C4-2B (cell line): ENCODE measurements around the gene LIN28B.
A peak's percentile ranks its signal among the peaks of the same experiment; 100 is the strongest.

ENCODE experiments used
- ZFX ChIP-seq: fragments of 450-650 bp; IDR thresholded peaks from 2 replicates; pipeline ENCODE4 v1.6.1; 2017
- TF ChIP-seq, protein P1 (sequence below): fragments of 450-650 bp; conservative IDR thresholded peaks from 2 replicates; pipeline ENCODE4 v1.5.1; 2017; ENCODE audit warnings: mild to moderate bottlenecking

DNA sequence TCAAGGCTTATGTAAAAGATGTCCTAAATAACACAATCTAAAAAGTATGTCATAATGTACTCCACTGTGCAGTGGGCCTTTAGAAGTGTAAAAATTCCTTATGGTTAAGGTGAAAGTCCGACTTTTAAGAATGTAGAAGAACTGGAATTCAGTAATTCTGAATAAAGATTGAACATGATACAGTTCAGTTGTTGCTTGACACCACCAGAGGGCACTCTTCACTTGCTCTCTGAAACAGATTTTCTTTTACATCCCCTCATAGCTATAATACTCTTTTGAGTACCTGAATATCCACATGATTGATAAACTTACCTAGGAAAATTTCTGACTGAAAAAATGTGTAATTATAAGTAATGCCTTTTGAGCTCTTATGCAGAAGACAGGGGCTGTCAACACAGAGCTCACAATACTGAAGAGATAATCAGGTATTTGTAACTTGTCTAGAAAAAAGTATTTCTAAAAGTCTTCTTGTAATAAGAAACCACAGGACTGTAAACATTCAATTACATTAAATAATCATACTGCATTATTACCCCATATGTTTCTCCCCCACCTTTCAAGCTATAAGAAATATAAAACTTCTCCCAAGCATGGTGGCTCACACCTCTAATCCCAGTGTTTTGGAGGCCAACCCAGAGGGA is 130.8 kb downstream of the LIN28B start:
- TF ChIP-seq, protein P1, sequence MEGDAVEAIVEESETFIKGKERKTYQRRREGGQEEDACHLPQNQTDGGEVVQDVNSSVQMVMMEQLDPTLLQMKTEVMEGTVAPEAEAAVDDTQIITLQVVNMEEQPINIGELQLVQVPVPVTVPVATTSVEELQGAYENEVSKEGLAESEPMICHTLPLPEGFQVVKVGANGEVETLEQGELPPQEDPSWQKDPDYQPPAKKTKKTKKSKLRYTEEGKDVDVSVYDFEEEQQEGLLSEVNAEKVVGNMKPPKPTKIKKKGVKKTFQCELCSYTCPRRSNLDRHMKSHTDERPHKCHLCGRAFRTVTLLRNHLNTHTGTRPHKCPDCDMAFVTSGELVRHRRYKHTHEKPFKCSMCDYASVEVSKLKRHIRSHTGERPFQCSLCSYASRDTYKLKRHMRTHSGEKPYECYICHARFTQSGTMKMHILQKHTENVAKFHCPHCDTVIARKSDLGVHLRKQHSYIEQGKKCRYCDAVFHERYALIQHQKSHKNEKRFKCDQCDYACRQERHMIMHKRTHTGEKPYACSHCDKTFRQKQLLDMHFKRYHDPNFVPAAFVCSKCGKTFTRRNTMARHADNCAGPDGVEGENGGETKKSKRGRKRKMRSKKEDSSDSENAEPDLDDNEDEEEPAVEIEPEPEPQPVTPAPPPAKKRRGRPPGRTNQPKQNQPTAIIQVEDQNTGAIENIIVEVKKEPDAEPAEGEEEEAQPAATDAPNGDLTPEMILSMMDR: peak; percentile 85
- TF ChIP-seq ZFX: no peak
